ENCODE results near the gene TRIM43.
"Not testable (repeated sequence)": the region's sequence is repeated elsewhere in the genome, so short reads cannot be mapped to it uniquely, and the experiment has no call there.

TRIM43 gene

GRCh38 chr2:95591701-95592100, at the start of gene TRIM43:
Gene TRIM43 (plus strand): TSS chr2:95592001. CDS start chr2:95594024, 2,023 bp downstream.
- DNase-seq, result not testable (repeated sequence)

DNA sequence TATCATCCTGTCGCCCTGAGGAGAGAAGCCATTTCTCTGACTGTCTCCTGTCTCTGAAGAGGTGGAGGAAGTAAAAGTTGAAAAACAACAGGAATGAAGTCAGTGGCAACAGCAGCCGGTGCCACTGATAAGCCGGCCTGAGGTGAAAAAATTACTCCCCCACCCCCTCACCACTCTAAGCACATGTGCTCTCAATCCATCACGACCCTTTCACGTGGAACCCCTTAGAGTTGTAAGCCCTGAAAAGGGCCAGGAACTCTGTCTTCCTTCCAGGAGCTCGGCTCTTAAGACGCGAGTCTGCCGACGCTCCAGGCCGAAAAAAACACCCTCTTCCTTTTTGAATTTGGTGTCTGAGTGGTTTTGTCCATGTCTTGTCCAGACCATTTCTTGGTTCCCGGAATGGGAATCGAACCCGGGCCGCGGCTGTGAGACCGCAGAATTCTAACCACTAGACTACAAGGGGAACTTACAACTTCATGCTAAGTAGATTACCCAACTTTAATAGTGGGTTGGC, 40.7 kb upstream of the TRIM43 start:
- DNase-seq, result no peak

GRCh38 chr2:95552911-95553310, 38.9 kb upstream of the TRIM43 start:
- DNase-seq, result no peak

DNA sequence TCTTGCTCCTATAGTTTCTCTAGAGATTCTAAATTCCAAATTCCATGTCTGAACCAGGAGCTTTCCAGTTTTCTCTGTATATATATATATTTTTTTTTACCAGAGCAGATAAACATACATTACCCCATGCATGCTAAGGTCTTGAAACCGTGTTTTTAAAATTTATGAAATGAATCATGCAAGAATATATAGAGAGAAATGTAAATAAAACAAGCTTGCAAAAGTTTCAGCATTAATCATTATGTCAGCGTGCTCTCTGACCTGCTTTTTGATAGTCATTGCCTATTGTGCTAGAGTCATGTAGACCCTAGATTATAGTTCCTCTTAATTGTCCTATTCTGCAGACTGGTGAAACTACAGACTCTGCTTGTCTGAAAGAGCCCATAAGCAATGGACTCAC, 22.6 kb upstream of the TRIM43 start:
- DNase-seq, result no peak

- no peak for DNase-seq
Measured at GRCh38 chr2:95573866-95574265, 17.9 kb upstream of the TRIM43 start.

GRCh38 chr2:95574506-95574905, 17.3 kb upstream of the TRIM43 start:
- no peak for DNase-seq

GRCh38 chr2:95575857-95576256, 15.9 kb upstream of the TRIM43 start:
- DNase-seq, result no peak

DNA sequence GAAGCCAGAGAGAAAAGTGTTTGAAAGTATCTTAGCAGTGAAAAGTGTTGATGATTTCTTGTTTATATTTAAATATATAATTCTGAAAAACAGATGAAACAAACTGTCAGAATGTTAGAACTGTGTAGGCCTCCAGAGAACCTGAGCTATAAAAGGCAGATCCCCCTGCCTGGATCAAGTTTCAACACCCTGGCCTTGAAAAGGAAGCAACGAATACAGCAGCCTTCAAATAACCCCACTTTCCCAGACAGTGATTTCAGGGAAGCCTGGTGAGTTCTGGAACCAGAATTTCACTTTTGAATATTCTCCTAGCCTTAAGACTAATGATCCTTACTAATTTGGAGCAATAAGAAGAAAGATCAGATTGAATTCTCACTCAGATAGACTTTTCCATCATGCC, 13.3 kb upstream of the TRIM43 start:
- DNase-seq, result no peak

GRCh38 chr2:95583545-95583944, 8.3 kb upstream of the TRIM43 start:
- not testable (repeated sequence) for DNase-seq

DNA sequence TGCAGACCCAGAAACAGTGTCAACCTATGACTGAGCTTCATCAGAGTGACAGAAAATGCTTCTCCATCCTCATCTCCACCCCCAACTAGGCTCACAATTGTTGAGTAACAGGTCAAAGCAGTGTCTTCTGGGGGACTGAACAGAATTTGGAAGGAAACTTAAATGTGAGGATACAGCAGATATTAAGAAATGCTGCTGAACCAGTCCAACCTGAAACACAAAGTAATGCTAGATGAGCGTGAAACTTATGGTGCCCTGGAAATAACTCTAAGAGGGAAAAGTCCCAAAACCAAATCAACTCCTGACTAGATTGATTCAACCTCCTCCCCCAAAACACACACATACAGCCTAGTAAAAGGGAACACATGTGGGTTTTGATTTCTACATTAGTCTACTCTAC, 7.5 kb upstream of the TRIM43 start:
- DNase-seq, result not testable (repeated sequence)

DNA sequence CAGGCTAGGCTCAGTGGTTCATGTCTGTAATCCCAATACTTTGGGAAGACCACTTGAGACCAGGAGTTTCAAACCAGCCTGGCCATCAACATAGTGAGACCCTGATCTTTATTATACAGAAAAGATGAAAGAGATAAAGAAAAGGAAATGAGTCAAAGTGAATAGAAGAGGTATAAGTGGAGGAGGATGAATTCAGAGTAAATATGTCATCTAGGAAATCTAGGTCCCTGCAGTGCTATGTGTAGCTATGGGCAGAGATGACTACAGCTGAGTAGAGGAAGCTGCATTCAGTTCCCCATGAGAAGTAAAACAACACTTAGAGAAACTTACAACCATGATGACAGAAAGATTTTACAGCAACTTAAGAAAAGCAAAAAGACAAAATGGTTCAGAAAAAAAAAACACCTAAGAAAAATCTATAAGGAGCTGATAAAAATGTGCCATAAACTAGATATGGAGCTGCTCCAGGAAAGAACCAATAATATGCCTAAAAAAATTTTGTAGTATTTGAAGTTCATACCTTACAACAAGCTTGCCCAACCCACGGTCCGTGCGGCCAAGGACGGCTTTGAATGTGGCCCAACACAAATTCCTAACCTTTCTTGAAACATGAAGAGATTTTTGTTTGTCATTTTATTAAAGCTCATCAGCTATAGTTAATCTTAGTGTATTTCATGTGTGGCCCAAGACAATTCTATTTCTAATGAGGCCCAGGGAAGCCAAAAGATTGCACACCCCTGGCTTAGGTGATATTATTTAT, 1.8 kb upstream of the TRIM43 start:
- DNase-seq, result not testable (repeated sequence)

- peak; percentile 9 for DNase-seq
Measured at GRCh38 chr2:95592973-95593372, 1.2 kb downstream of the TRIM43 start.

DNA sequence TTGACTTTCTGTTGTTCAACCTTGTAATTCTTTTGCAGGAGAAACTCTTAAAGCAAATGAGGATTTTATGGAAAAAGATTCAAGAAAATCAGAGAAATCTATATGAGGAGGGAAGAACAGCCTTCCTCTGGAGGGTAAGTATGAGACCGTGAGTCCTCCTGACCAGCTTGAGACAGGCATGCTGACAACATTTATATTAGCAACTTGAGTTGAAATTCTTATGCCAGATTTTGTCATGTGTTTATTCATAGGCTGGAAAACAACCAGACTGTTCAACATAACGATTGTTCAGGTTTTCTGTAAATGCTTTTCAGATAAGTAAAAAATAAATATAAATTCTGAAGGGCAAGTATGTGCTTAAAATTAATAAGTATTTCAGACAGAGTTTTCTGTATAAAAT, 3.2 kb downstream of the TRIM43 start:
- not testable (repeated sequence) for DNase-seq

GRCh38 chr2:95601301-95601700, 9.5 kb downstream of the TRIM43 start:
- DNase-seq, result not testable (repeated sequence)

DNA sequence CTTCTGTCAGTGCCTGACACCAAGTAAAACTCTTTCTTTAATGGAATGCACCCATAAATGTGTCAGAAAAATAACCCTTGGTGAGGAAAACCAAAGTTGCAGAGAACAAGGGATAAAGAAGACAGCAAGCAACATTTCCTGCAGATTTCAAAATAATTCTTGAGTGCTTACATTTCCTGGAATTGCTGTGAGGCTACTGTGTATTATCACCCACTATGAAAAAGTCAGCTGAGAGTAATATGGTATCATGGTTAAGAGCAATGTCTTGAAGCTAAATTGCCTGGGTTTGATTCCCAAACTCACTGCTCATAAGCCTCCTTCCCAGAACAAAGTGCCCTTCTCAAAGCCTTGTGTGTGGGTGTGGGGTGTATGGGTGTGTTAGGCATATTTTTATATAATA, 10.3 kb downstream of the TRIM43 start:
- not testable (repeated sequence) for DNase-seq

- DNase-seq, result not testable (repeated sequence)
Measured at GRCh38 chr2:95608356-95608755, 16.6 kb downstream of the TRIM43 start.

GRCh38 chr2:95609764-95610163, 18.0 kb downstream of the TRIM43 start:
- not testable (repeated sequence) for DNase-seq

DNA sequence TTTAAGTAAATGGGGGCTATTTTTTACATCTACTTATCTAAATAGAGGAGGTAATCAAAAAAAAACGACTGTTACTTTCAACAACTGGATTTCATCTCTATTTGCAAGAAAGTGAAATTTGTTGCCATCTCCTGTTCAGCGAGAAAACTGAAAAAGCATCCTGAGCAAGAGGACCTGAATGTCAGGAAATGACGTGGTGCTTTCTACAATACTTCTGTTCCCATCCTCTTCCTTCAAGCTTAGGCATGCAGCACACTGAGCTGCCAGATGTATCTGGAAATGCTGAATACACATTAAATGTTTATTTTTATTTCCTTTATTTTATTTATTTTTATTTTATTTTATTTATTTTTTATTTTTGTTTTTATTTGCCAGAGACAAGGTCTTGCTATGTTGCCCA, 21.2 kb downstream of the TRIM43 start:
- DNase-seq, result not testable (repeated sequence)

DNA sequence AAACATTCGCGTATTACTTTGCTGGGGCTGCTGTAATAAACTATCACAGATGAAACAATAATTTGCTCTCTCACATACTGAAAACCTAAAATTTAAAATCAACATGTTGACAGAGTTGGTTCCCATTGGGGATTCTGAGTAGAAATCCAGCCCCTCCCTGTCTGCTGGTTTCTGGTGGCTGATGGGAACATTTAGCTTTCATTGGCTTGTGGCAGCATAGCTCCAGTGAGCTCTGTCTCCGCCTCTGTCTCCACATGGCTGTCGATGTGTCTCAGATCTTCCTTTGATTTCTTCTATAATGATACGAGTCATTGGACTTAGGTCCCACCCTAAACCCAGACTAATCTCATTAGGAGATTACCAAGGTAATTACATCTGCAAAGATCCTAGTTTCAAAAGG, 30.9 kb downstream of the TRIM43 start:
- not testable (repeated sequence) for DNase-seq

DNA sequence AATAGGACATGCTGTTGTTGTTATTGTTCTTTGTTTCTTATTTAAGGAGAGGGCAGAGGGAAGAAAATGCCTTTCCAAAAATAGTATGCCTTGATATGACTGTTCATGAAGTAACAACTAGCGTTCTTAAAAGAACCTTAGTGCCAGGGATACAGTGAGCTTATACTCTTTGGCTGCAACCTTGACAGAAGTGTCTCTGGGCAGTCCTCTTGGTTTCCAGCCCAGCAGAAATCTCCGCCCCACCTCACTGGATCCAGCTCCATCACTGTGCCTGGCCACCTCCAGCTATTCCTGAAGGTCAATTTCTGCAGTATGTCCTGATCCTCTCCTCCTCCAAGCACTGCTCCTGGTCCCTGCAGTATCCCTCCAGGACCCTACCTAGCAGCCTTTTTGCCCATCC, 39.2 kb downstream of the TRIM43 start:
- DNase-seq, result not testable (repeated sequence)

DNA sequence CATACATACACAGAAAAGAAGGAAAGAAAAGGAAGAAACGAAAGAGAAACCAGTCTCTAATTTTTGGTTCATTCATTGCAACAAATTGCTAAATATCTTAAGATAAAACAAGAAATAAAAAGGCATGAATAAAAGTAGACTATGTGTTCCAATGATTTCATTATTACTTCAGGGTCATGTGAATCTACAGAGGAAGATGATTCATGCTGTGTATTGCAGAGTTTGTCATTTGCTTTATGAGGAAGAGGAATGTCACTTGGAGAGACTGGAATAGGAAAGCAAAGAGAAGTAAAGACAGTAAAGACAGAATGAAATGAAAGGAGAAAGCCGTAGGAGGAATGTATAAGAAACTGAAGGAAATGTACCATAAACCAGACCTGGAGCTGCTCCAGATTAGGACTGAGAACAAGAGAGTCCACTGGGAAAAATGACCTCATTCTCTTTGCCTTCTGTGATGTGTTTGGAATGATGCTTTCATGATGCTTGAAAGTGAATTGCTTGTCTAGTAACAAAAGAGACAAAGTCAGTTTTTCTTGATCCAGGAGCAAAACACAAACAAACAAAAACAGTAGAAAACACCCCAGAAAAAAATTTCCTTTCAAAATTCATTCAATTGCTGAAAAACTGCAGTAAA, 41.9 kb downstream of the TRIM43 start:
- DNase-seq, result not testable (repeated sequence)

GRCh38 chr2:95640515-95641288, 48.9 kb downstream of the TRIM43 start:
- DNase-seq, result not testable (repeated sequence)

- DNase-seq, result not testable (repeated sequence)
Measured at GRCh38 chr2:95641289-95641575, 49.4 kb downstream of the TRIM43 start.

DNA sequence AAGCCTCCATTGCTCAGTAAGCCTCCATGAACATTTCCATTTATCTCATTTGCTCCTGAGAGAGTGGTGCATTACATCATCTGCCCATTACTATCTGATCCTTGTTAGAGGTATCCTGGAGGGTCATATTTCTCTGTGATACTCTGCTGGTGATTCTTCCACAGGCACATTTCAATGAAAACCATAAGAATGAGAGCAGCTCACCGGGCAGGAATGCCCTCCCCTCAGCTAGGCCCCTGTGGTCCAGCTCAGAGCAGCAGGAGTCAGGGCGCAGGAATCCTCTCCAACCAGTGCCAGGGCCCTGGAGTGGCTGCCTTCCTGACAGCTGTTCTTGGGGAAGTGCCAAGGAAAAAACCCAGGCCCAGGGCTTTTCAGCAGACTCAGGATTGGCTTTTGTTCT, 50.0 kb downstream of the TRIM43 start:
- DNase-seq, result not testable (repeated sequence)

Data from activated naive CD4-positive, alpha-beta T cell treated with anti-CD3 and anti-CD28 coated beads, Interleukin-2, amount 50 U/mL, for 16 hours (primary cell).